Vagina (tissue), 2 donors: ENCODE results near the gene PLOD1.

Experiments used
- CTCF ChIP-seq, 3 experiments: fragments of 450-650 bp in 2 of 3; fragments of 200-600 bp in 1 of 3; sonication (generic) in 1 of 3; IDR thresholded peaks; one replicate each; pipeline ENCODE4 v1.5.1; 2017 to 2019; ENCODE audit warnings: antibody characterized with exemption in 3 of 3, mild to moderate bottlenecking in 2 of 3, moderate library complexity in 2 of 3
- POLR2AphosphoS5 ChIP-seq, 2 donors: sonication (generic); formaldehyde crosslinking; IDR thresholded peaks; one replicate each; pipeline ENCODE4 v1.9.0; 2017; ENCODE audit warnings: antibody characterized with exemption in 2 of 2, mild to moderate bottlenecking in 2 of 2, low read depth in 1 of 2; ENCODE audit not compliant: insufficient read depth in 1 of 2

DNA sequence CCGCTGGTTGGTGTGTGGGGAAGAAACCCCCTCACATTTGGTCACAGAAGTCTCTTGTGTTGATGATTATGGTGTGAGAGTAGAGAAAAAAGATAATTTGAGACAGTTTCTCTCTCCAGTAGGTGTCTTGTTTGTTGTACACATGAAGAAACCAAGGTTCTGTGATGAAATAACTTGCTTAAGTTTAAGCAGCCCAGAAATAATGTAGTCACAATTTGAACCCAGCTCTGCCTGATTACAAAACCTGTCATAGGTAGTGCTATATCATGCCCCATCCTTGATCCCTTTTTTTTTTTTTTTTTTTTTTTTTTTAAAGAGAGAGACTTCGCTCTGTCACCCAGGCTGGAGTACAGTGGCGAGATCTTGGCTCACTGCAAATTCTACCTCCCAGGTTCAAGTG lies 50.7 kb downstream of the PLOD1 start:
- TF ChIP-seq CTCF (IDR thresholded peaks at IDR 0.05) (no peak), POLR2AphosphoS5 (IDR thresholded peaks at IDR 0.05; ENCODE audit: insufficient read depth in 1 of 2, low read depth in 1 of 2) (no peak)
